Uterus (tissue), 2 donors: Measurements from ENCODE around the gene NRXN2.

Source experiments
- CTCF ChIP-seq, 4 experiments: fragments of 200-600 bp in 2 of 4; fragments of 450-650 bp in 2 of 4; sonication (generic) in 2 of 4; IDR thresholded peaks; one replicate each; pipeline ENCODE4 v1.5.1; 2016 to 2019; ENCODE audit warnings: antibody characterized with exemption in 4 of 4, mild to moderate bottlenecking in 2 of 4, moderate library complexity in 1 of 4
- POLR2A ChIP-seq, 2 donors: fragments of 450-650 bp; IDR thresholded peaks; one replicate each; pipeline ENCODE4 v1.6.1; 2016; ENCODE audit warnings: antibody characterized with exemption in 2 of 2, mild to moderate bottlenecking in 1 of 2, moderate library complexity in 1 of 2

- TF ChIP-seq CTCF (IDR thresholded peaks at IDR 0.05) (no peak), POLR2A (IDR thresholded peaks at IDR 0.05) (no peak)
These were observed 108.1 kb downstream of the NRXN2 start for GRCh38 chr11:64614917-64615316.
